ENCODE measurements around the gene KAZN.

DNA sequence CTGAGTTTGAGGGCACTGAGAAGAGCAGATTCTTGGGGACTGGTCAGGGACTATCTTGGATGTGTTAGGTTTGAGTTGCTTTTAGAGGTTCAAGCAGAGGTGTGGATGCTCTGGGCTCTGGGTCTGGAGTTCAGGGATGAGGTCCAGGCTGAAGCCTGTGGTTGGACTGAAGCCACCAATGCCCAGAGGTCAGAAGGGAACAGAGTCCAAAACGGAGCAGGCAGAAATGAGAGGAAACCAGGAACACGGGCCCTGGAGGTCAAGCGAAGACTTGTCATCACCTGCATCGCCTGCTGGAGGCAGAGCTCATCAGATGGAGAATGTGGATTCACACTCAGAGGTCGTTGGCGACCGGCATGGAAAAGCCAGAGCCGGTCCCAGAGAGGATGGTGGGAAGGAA, 425.5 kb downstream of the KAZN start:
- TF ChIP-seq POLR2A (IDR thresholded peaks at IDR 0.05; ENCODE audit: low read length), result no peak
- TF ChIP-seq MAFK (IDR thresholded peaks at IDR 0.05; ENCODE audit: partially characterized antibody), result no peak
- TF ChIP-seq, protein P1, sequence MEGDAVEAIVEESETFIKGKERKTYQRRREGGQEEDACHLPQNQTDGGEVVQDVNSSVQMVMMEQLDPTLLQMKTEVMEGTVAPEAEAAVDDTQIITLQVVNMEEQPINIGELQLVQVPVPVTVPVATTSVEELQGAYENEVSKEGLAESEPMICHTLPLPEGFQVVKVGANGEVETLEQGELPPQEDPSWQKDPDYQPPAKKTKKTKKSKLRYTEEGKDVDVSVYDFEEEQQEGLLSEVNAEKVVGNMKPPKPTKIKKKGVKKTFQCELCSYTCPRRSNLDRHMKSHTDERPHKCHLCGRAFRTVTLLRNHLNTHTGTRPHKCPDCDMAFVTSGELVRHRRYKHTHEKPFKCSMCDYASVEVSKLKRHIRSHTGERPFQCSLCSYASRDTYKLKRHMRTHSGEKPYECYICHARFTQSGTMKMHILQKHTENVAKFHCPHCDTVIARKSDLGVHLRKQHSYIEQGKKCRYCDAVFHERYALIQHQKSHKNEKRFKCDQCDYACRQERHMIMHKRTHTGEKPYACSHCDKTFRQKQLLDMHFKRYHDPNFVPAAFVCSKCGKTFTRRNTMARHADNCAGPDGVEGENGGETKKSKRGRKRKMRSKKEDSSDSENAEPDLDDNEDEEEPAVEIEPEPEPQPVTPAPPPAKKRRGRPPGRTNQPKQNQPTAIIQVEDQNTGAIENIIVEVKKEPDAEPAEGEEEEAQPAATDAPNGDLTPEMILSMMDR (IDR thresholded peaks at IDR 0.05), result no peak
- no peak for TF ChIP-seq RCOR1 (IDR thresholded peaks at IDR 0.05; ENCODE audit: low read depth, low read length)
- TF ChIP-seq NR3C1 (IDR thresholded peaks at IDR 0.05), result no peak

Measured in A549 (cell line).